ENCODE measurements around the gene CFAP45.

Gene CFAP45

DNA sequence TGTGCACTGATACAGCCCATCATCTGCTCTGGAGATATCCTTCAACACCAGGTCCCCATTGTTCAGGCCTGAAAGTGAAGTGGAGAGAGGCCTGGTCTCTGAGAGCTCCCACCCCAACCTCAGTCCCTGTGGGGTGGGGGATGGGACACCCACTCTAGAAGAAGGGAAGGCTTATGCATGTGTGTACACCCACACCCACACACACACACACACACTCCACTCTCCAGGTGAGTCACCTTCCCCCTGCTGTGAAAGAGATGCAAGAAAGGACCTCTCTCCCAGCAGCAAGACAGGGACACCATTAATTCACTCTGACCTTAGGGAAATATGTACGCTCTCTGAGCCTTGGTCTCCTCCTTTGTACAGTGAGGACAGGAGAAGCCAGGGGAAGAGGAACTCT, 43.4 kb downstream of the CFAP45 start:
- H3K4me3 ChIP-seq (ENCODE audit: control insufficient read depth, low read depth, low read length), result no peak overlapping the region
- no peak for DNase-seq (ENCODE audit: low read depth)
- TF ChIP-seq, protein P1, sequence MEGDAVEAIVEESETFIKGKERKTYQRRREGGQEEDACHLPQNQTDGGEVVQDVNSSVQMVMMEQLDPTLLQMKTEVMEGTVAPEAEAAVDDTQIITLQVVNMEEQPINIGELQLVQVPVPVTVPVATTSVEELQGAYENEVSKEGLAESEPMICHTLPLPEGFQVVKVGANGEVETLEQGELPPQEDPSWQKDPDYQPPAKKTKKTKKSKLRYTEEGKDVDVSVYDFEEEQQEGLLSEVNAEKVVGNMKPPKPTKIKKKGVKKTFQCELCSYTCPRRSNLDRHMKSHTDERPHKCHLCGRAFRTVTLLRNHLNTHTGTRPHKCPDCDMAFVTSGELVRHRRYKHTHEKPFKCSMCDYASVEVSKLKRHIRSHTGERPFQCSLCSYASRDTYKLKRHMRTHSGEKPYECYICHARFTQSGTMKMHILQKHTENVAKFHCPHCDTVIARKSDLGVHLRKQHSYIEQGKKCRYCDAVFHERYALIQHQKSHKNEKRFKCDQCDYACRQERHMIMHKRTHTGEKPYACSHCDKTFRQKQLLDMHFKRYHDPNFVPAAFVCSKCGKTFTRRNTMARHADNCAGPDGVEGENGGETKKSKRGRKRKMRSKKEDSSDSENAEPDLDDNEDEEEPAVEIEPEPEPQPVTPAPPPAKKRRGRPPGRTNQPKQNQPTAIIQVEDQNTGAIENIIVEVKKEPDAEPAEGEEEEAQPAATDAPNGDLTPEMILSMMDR (IDR thresholded peaks at IDR 0.05; ENCODE audit: control insufficient read depth, insufficient read depth, low read depth, low read length, missing control alignments), result no peak

DNA sequence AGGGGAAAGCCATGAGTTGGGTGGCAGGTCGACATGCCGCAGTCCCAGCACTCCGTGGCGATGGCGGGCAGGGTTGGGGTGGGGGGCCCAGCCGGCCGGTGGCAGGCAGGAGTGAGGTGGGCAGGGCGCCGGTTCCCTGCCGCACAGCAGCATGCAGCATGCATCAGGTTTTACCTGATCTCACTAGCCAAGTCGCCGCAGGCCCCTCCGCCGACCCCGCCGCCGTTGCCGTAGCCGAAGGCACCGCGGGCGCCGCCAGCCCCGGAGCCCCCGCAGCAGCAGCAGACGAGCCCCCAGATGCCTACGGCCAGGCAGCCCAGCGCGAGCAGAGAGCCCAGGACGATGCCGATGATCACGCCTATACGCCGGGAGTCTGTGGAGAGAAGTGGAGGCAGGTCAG, 44.3 kb downstream of the CFAP45 start:
- TF ChIP-seq, protein P1 (IDR thresholded peaks at IDR 0.05; ENCODE audit: control insufficient read depth, insufficient read depth, low read depth, low read length, missing control alignments), result no peak
- no peak for DNase-seq (ENCODE audit: low read depth)
- H3K4me3 ChIP-seq (ENCODE audit: control insufficient read depth, low read depth, low read length), result peak overlapping the region; percentile 72

DNA sequence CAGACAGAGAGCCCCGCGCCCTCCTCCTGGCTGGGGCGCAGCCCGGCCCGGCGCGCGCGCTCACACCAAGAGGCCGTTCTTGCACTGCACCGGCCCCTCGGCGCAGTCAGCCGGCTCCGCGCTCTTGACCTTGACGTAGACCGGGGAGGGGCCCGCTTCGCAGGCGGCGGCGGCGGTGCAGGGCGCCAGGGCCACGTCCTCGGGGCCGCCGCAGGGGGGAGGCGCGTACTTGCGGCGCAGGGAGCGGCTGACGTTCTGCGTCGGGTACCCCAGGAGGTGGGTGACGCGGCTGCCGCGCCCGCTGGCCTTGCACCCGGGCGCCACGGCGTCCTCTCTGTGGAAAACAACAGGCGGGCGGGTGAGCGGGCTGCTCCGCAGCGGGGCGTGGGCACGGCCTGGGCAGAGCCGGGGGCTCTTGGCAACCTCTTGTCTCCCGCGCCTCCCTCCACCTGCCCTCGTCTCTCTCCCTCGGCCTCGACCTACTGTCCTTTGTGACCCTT, 45.2 kb downstream of the CFAP45 start:
- peak; percentile 42 for DNase-seq (ENCODE audit: low read depth)
- TF ChIP-seq, protein P1 (IDR thresholded peaks at IDR 0.05; ENCODE audit: control insufficient read depth, insufficient read depth, low read depth, low read length, missing control alignments), result no peak
- H3K4me3 ChIP-seq (ENCODE audit: control insufficient read depth, low read depth, low read length), result peak overlapping the region; percentile 72

DNA sequence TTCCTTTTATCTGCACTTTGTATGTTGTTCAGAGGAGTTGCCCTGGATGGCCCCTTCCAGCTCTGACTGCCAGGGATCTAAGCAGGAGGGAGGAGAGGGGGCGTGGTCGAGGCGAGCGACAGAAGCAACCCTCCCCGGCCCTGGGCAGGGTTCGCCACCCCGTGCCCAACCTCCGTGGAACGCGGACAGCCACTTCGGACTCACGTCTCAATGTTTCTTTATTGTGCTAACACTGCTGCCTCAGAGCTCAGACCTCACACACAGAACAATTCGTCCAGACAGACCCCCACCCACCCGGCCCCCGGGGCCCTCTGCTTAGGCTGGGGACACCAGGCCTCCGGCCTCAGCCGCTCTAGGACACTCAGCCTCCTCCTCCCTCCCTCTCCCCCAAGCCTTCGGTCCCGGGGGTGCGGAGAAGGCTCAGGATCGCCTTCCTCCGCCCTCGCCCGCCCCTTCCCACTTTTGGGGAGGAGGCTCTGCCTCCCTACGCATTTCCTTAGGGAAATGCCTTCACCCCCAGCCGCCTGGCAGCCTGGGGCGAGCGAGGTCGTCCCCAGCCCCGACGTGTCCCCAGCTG, 45.8 kb downstream of the CFAP45 start:
- H3K4me3 ChIP-seq (ENCODE audit: control insufficient read depth, low read depth, low read length), result peak overlapping the region; percentile 72
- no peak for DNase-seq (ENCODE audit: low read depth)
- TF ChIP-seq, protein P1 (IDR thresholded peaks at IDR 0.05; ENCODE audit: control insufficient read depth, insufficient read depth, low read depth, low read length, missing control alignments), result no peak

GRCh38 chr1:159853417-159854115, 46.4 kb downstream of the CFAP45 start:
- peak overlapping the region; percentile 72 for H3K4me3 ChIP-seq (ENCODE audit: control insufficient read depth, low read depth, low read length)
- TF ChIP-seq, protein P1 (IDR thresholded peaks at IDR 0.05; ENCODE audit: control insufficient read depth, insufficient read depth, low read depth, low read length, missing control alignments), result no peak
- DNase-seq (ENCODE audit: low read depth), result no peak

DNA sequence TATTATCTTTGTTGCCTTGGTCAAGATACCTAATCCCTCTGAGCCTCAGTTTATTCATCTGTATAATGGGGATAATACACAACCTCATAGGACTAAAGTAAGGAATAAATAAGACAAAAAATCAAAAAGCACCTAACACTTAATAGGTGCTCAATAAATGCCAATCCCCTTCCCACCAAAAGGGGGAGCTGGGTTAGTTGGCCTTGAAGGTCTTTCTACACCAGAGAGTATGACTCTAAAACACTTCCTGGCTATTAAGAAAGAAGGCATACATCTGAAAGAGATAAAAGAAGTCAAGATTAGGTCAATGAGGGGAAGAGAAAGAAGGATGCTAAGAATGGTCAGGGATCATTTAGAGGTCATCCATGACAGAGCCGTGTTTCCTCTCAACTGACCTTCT, 48.6 kb downstream of the CFAP45 start:
- no peak overlapping the region for H3K4me3 ChIP-seq (ENCODE audit: control insufficient read depth, low read depth, low read length)
- TF ChIP-seq, protein P1 (IDR thresholded peaks at IDR 0.05; ENCODE audit: control insufficient read depth, insufficient read depth, low read depth, low read length, missing control alignments), result peak; percentile 11
- no peak for DNase-seq (ENCODE audit: low read depth)
